MCF 10A (cell line): ENCODE measurements around the gene LMO4. TPM values are rescaled to one million over a fixed set of nuclear protein-coding genes. Genes with fewer than 3 reads are reported as not detected.

Experiments used
- BruUV-seq: library from RNA; stranded (reverse); fragments of 400-500 nt; replicated peaks from 2 replicates; lab custom pipeline; 2021; lab: Mats Ljungman, UMichigan
- CTCF ChIA-PET: fragments of 300-600 bp; sonication (Branson Sonifier 250); formaldehyde crosslinking; extraction: SDS; loops from one replicate; lab custom pipeline; 2021; ENCODE audit warnings: antibody characterized with exemption, inconsistent platforms; lab: Yijun Ruan, JAX
- POLR2A ChIA-PET: fragments of 300-600, 350-650 bp; sonication (Branson Sonifier 250); formaldehyde crosslinking; extraction: SDS; loops from one replicate; lab custom pipeline; 2020; ENCODE audit warnings: antibody characterized with exemption, inconsistent platforms; lab: Yijun Ruan, JAX
- DNase-seq: peaks from one replicate; pipeline ENCODE4 v3.0.0-alpha.2; 2018; ENCODE audit not compliant: unreplicated experiment
- H3K27ac Mint-ChIP-seq: one replicate; pipeline ENCODE4 v1.8.0; 2022; ENCODE audit warnings: mild to moderate bottlenecking, low read depth, mixed read lengths; ENCODE audit not compliant: unreplicated experiment
- H3K27me3 Mint-ChIP-seq: one replicate; pipeline ENCODE4 v1.8.0; 2022; ENCODE audit warnings: mixed read lengths; ENCODE audit not compliant: insufficient read depth, unreplicated experiment
- H3K36me3 Mint-ChIP-seq: one replicate; pipeline ENCODE4 v1.8.0; 2022; ENCODE audit warnings: mild to moderate bottlenecking, moderate library complexity, mixed read lengths; ENCODE audit not compliant: insufficient read depth, unreplicated experiment
- H3K4me1 Mint-ChIP-seq: one replicate; pipeline ENCODE4 v1.8.0; 2022; ENCODE audit warnings: mixed read lengths; ENCODE audit not compliant: insufficient read depth, unreplicated experiment
- H3K4me3 Mint-ChIP-seq: one replicate; pipeline ENCODE4 v1.8.0; 2022; ENCODE audit warnings: mild to moderate bottlenecking, moderate library complexity, mixed read lengths; ENCODE audit not compliant: unreplicated experiment
- H3K9me3 Mint-ChIP-seq: one replicate; pipeline ENCODE4 v1.8.0; 2022; ENCODE audit warnings: mixed read lengths; ENCODE audit not compliant: unreplicated experiment
- intact Hi-C: fragments of 100-400 bp; cut with micrococcal nuclease; formaldehyde crosslinking; loops from 2 replicates; pipeline ENCODE4 v1.14.1; 2022
- total RNA-seq: library from RNA; stranded (reverse); gene quantifications from 2 replicates; pipeline ENCODE4 v1.2.3, GENCODE V29; 2022
- TF ChIP-seq, protein P1 (sequence below): fragments of 200-600 bp; IDR thresholded peaks from one replicate; pipeline ENCODE4 v1.8.0; 2022; ENCODE audit warnings: antibody characterized with exemption, mild to moderate bottlenecking; ENCODE audit not compliant: unreplicated experiment

LMO4 gene
- total RNA-seq, 1 experiment from 2014 or later: 29.4 TPM

DNA sequence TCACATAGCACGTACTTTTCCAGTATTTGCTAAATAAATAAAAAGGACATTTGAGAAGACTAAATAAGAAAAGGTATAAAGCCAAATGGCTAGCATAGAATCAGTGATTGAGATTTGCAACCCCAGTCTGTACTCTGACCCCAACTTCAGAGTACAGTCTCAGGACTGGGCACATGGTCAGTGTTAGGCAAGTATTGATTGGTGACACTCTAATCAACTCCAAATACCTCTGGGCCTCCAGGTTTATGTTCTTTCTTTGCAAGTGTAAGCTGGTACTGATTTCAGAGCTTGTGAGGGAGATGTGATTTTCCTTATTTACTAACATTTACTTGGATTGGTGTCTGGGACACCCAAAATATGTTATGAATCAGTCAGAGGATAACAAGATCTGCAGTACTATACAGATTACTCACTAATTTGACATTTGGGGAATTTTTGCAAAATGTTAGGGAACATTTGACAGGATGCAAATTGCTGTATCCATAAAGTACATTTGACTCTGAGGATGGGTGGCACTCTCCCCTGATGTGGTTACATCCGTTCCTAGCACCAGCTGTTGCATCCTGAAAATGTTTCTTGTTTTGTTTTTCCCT lies 34.2 kb downstream of the LMO4 start:
- CTCF ChIA-PET: interaction anchor here (1.6 kb wide), 1 partner anchor 69 kb away, joined by 4 read pairs; no protein-coding TSS in a partner anchor
- POLR2A ChIA-PET: no interaction called here
- Mint-ChIP-seq H3K36me3 (no peaks in the 10 kb centered on the region), H3K9me3 (peaks cover 8% of the 10 kb centered on the region), H3K27ac (no peak overlapping the region), H3K4me1 (no peaks in the 10 kb centered on the region), H3K4me3 (no peak overlapping the region), H3K27me3 (no peaks in the 10 kb centered on the region)
- BruUV-seq: no TSS peak
- no peak for DNase-seq
- TF ChIP-seq, protein P1, sequence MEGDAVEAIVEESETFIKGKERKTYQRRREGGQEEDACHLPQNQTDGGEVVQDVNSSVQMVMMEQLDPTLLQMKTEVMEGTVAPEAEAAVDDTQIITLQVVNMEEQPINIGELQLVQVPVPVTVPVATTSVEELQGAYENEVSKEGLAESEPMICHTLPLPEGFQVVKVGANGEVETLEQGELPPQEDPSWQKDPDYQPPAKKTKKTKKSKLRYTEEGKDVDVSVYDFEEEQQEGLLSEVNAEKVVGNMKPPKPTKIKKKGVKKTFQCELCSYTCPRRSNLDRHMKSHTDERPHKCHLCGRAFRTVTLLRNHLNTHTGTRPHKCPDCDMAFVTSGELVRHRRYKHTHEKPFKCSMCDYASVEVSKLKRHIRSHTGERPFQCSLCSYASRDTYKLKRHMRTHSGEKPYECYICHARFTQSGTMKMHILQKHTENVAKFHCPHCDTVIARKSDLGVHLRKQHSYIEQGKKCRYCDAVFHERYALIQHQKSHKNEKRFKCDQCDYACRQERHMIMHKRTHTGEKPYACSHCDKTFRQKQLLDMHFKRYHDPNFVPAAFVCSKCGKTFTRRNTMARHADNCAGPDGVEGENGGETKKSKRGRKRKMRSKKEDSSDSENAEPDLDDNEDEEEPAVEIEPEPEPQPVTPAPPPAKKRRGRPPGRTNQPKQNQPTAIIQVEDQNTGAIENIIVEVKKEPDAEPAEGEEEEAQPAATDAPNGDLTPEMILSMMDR: no peak
- intact Hi-C loops: no loop called here

DNA sequence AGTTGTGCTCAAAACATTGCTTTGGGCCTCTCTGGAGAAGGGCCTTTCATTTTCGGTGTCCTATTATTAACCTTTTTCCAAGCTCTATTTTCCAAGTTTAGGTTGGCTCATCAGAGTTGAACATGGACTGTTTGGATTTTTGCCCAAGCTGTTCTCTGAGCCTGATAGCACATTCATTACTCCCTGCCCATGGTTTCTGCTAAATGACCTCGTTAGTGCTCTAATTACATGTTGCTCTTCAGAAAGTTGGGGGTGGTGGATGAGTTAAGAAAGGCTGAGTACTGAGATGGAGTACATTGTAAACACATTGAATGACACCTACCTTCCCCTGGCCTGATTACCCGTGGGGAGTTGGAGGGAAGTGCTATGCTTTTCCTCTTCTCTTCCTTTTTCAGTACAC lies 38.9 kb downstream of the LMO4 start:
- Mint-ChIP-seq H3K27me3 (no peaks in the 10 kb centered on the region), H3K27ac (no peak overlapping the region)

DNA sequence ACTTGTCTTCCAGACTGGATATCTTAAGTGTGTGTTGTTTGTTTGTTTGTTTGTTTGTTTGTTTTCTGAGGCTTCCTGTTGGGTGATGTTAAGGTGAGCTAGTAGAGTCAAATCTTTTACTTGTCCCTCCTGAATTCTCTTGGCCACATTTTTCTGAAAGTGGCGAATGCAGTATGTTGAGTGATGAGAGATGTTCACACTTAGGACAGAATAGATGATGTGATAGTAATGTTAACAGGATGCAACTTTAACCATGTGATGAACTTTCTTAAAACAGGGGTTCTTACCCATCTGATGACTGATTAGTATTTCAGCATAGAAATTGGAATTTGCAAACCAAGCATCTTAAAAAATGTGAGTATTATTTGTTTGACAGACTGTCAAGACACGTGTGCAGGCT lies 40.2 kb downstream of the LMO4 start:
- no peaks in the 10 kb centered on the region for H3K36me3 Mint-ChIP-seq
- DNase-seq: no peak
- no peaks in the 10 kb centered on the region for H3K27me3 Mint-ChIP-seq
- no peak overlapping the region for H3K4me3 Mint-ChIP-seq
- ChIA-PET CTCF (interaction anchor here (0.6 to 1.1 kb wide), 3 partner anchors 9 to 591 kb away, joined by 4 to 5 read pairs (median 4); no protein-coding TSS in a partner anchor), POLR2A (no interaction called here)
- intact Hi-C loops: no loop called here
- no peak overlapping the region for H3K27ac Mint-ChIP-seq
- TF ChIP-seq, protein P1: no peak
- peaks cover 8% of the 10 kb centered on the region for H3K9me3 Mint-ChIP-seq
- no TSS peak for BruUV-seq
- no peaks in the 10 kb centered on the region for H3K4me1 Mint-ChIP-seq

More for the DNA sequence above, 38.9 kb downstream of the LMO4 start:
- ChIA-PET POLR2A (no interaction called here), CTCF (interaction anchor here (0.6 to 0.7 kb wide), 2 partner anchors 210 to 426 kb away, joined by 3 to 5 read pairs; no protein-coding TSS in a partner anchor)
- H3K36me3 Mint-ChIP-seq: no peaks in the 10 kb centered on the region
- intact Hi-C loops: no loop called here
- no peaks in the 10 kb centered on the region for H3K4me1 Mint-ChIP-seq
- BruUV-seq: no TSS peak
- no peak overlapping the region for H3K4me3 Mint-ChIP-seq
- H3K9me3 Mint-ChIP-seq: peaks cover 8% of the 10 kb centered on the region
- DNase-seq: no peak
- TF ChIP-seq, protein P1: no peak

DNA sequence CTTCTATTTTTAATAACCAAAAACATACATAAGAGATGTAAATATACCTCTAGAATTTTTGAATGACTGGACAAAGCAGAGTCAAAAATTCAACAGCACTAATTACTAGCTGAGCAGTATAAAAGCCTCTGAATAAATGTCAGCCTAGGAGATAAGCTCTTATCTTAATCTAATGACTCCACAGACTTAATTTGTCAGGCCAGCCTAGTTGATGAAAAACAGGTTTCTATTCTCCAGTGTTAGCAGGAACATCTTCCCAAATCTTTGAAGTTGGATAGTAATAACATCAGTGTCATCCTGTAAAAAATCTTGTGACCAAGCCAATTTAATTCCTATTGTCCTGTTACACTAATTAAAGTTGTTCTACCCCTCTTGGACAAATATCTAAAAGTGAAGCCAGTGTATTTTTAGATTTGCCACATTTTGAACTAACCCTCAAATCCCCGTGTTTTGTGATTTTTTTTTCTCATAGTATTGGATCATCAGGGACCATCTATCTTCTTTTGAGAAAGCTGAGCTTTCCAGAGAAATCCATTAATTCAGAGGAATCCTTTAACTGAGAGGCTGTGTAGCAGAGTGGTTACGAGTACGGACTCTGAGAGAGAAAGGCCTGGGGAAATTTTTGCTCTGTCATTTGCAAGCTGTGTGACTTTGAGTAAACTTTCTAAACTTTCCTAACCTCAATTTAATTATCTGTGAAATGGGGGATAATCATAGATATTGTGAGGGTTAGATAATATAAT lies 41.2 kb downstream of the LMO4 start:
- Mint-ChIP-seq H3K4me3 (no peak overlapping the region), H3K27me3 (no peaks in the 10 kb centered on the region), H3K27ac (no peak overlapping the region), H3K9me3 (peaks cover 8% of the 10 kb centered on the region), H3K4me1 (no peaks in the 10 kb centered on the region), H3K36me3 (no peaks in the 10 kb centered on the region)
- TF ChIP-seq, protein P1: no peak
- BruUV-seq: no TSS peak
- ChIA-PET CTCF (interaction anchor here (0.6 to 1.1 kb wide), 3 partner anchors 18 to 690 kb away, joined by 3 to 5 read pairs (median 5); no protein-coding TSS in a partner anchor), POLR2A (no interaction called here)
- no peak for DNase-seq
- intact Hi-C loops: no loop called here
